HG03432 (cell line): ENCODE measurements around the gene WDR33.

ENCODE experiments used
- ATAC-seq: cut with Tn5 transposase; IDR thresholded peaks from one replicate; pipeline ENCODE4 v1.9.1; 2021; ENCODE audit warnings: mild to moderate bottlenecking, moderate library complexity; ENCODE audit not compliant: unreplicated experiment

The WDR33 gene

DNA sequence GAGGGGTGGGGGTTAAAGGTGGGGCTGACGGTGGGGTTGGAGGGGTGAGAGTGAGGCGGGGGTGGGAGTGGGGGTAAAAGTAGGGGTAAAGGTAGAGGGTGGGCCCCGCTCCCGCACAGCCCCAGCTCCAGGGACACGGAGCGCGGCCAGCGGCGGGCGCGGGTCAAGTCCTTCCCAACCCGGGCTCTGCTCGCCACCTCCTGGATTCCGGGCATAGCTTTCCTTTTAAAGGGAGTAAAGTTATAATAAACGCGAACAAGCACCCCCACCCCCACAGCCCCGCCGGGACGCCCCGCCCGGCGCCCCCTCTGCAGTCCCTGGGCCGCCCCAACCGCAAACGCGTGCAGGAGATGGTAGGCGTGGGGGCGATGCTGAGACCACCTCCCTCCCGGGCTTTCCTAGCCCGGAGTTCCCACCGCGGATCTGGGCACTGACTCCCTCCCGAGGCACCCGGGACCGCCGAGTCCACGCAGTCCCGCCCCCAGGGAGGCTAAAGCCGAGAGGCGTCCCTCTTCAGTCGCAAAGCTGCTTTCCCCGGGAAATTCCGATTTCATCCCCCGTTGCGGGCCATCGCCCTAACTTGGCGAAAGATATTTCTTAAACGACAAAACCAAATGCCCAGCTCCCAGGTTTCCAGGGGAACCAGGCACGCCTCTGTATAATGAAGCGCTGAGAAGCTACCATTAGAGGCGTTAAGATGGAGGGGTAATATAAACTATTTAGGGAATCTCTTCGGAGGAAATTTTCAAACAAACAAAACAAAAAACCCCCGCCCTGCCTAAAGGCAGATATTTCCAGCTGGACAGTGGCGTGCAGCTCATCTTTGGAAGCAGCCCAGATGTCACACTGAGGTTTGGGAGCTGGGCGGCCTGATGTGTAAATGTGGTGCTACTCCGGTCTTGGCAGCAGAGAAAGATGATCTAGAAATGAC lies 135.4 kb downstream of the WDR33 start, which contains the start of gene LIMS2:
LIMS2 (minus strand) TSS at position 200 of the 931 bp plus-strand sequence. CDS start 506 bp downstream, outside the sequence.
- ATAC-seq: no peak

DNA sequence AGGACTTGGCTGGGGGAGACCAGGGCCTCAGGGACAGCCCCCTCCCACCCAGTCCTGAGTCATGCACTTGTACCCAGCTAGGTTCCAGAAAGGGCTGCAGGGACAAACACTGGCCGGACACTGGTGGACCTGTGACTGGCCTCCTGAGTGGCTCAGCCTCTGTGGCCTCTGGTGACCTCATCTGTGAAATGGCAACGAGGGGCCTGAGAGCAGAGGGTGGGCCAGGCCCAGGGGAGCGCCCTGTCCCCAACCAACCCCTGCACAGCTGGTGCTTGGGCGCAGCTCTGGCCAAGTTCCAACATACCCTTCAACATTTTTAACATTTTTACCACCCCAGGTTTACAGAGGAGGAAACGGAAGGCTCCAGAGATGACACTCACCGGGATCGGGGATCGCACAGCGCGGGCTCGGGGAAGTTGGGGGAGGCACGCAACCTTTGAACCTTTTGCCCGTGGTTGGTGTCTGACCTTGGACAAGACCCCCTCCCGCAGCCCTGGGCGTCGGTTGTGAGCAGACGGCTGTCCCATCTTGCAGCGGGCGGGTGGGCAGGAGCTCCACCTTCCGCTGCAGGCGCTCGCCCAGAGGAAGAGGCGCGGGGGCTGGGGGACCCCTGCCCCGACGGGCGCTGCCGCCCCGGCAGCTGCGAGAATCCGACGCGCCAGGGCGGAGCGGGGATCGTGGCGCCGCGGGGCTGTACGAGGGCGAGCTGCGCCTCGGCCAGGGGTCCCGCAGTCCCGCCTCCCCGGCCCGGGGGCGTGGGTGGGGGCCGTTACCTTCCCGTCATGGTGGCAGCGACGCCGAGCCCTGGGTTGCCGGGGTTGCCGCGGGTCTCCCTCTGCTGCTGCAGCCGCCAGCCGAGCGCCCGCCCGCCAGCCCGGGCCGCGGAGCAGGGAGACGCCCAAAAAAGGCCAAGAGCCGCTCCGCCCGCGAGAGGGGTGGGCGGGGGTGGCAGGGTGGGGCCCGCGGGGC lies 136.4 kb downstream of the WDR33 start:
- no peak for ATAC-seq

DNA sequence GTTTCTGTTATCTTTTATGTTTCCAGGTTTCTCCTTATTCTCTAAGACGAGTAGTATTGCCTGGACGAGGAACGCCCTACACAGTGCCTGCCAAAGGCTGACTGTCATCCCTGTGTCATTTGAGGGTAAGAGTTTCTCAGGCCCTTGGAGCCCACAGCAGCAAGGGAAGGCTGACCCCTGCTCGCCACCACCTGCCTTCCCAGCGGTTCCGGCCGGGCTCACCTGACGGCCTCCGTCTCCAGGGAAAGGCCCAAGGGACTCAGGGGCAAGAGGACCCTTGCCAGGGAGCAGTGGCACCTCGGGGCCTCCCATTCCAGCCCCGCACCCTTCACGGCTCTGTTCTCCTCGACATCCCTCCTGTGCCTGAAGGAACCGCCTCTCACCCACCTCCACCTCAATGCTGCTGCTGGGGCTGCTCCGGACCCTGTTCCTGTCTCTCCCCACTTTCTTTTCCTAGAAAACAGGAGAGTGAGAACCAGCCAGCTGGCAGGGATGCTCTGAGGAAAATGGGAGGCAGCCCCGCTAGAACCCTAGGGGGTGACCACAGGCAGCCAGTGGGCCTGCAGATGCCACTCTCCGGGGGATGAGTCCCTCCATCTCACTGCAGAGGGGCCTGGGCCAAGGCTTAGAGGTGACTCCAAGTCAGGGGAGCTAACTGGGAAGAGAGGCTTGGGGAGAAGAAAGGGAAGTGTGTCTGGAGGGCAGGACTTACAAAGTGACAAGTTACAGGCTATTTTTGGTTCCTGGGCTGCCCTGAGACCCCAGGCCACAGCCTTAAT lies 137.5 kb downstream of the WDR33 start:
- ATAC-seq: no peak

DNA sequence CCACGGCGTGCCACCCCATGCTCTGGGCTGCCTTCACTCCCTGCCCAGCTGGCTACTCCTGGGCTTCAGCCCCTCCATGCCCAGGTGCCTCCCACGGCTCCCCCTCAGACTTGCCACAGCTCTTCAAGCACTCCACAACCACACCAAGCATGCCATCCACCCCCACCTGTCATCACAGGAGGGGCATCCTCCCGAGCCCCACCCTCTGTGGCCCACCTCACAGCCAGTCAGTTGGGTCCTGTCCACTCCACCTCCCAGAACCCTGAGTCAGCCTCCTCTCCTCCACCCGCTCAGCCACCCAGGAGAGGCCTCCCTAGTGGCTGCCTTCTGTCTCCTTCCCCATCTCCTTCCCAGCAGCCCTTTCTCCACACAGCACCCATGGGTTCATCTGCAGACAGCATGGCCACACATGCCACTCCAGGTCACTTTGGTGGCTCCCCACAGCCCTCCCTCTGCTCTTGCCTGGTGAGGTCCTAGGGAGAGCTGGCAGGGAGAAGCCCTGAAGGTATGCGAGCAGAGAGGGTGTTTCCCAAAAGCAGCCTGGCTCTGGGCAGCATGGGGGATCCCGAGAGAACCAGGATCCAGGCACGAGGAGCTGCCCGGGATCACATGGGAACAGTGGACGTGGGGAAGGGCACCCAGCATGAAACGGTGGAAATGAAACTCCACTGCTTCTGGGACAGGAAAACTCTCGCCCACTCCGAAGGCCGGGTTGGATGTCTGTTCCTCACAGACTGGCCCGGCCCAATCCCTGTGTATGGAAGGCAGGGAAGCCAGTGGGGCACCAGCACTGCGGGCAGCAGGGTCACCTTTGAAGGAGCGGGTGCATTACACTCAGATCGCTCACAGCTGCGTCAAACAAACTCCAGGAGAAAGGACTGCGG lies 138.4 kb downstream of the WDR33 start:
- no peak for ATAC-seq

DNA sequence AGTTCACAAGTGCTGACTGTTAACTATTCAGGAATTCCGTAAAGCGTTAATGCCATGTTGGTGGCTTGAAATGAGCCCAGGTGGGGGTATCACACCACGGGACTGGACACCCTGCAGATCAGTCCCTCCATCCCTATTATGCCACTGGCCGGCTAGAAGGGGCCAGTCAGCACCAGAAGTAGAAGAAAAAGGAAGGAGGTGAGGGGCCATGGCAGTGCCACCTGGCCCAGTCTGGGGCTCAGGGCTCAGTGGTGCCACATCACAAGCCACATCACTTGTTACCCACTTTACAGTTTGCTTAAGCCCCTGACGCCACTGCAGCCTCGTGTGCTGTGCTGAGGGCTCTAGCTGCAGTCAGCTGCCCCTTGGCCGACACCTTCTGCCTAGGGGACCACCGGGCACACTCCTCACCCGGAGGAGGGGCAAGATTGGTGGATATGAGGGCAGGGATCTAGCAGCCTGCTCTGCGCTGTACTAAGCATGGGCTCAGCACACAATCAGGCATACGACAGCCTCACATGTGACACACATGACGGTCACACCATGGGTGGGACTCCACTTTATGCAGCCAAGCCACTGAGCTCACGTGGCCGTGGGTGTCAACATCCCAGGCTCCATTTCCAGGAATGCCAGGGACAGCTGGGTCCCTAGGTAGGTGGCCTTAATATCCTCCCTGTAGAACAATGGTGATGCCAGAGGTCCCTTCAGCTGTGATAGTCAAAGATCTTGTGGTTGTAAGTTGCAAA lies 139.2 kb downstream of the WDR33 start:
- ATAC-seq: no peak

DNA sequence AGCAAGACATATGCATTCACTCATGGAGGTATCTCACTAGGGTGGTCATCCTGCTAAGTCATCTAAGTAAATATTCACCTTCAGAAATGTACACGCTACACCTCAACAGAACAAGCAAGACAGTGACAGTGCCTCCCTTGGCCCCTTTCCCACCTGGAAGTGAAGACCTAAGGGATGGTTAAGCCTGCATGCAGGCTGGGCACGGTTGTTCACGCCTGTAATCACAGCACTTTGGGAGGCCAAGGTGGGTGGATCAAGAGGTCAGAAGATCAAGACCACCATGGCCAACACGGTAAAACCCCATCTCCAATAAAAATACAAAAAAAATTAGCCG lies 140.0 kb downstream of the WDR33 start:
- ATAC-seq: no peak

DNA sequence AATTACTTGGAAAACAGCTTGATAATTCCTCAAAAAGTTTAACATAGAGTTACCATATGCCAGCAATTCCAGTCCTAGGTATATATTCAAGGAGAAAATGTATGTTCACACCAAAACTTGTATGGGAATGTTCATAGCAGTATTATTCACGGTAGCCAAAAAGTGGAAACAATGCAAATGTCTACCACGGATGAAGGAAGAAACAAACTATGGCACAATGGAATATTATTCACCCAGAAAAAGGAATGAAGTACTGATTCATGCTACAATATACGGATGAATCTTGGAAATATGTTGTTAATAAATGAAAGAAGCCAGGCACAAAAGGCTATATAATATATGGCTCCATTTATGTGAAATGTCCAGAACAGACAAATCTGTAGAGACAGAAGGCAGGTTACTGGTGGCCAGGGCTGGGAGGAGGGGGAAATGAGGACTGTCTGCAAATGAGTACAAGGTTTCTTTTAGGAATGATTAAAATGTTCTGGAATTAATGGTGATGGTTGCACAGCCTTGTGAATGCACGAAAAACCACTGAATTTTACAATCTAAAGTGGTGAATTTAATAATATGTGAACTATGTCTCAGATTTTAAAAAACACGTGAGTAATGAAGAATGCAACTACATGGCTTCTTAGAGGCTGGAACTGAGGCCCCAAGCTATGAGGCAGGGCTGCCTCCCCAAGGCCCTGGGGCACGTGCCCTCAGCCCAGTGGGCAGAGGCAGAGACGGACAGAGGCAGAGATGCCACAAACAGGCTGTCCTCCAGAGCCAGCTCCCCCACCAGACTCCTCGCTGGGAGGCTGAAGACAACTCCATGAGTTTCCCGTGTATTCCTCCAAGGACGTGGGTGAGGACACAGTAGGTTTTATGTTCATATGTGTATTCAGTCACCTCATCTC lies 140.7 kb downstream of the WDR33 start:
- no peak for ATAC-seq

DNA sequence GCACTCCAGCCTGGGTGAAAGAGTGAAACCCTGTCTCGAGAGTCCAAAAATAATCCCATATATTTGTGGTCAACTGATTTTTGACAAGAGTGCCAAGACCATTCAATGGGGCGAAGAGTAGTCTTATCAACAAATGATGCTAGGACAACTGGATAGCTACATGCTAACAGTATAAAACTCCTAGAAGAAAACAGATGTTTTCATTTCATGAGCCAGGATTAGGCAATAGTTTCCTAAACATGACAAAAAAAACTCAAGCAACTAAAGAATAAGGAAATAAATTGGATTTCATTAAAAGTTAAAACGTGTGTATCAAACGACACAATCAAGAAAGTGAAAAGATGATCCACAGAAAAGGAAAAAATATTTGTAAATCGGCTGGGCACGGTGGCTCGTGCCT lies 141.9 kb downstream of the WDR33 start:
- ATAC-seq: no peak

DNA sequence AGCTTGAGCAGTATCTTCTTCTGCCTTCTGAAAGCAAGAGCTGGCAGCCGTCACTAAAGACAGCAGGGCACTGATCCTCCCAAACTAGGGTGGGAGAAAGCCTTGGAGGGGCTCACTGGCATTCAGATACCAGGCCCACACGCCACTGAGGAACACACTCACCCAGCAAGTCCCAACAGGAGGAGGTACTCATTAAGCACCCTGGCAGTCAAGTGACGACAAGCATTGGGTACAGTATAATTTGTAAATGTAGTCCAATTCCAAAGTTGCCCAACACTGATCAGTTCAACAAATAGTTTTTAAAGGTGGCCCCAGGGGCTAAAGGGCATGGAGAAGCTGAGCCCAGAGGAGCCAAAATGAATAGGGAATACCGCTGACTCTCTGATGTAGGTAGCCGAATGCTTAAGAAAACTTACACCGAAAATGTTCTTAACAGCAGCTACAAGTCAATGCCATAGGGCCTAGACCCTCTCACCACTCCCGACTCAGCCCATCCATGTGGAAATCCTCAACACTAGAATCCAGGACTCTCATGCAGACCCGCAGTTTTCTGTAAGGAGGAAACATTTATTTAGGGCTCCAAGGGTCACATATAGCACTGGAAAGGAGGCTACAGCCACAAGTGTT lies 145.6 kb downstream of the WDR33 start:
- no peak for ATAC-seq

DNA sequence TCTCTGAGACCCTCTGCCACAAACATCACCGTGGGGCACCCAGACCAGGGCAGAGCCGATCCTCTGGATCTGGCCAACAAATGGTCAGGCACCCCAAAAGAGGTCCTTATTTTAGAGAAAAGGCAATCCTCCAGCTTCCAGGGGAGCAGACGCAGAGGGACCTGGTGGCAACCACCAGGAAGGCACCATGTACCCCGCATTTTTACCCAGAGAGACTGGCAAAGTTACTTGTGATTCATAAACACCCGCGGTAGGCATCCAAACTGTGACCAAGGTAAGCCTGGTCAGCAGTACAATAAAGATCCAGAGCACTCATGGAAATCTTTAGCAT lies 146.1 kb downstream of the WDR33 start:
- ATAC-seq: no peak

DNA sequence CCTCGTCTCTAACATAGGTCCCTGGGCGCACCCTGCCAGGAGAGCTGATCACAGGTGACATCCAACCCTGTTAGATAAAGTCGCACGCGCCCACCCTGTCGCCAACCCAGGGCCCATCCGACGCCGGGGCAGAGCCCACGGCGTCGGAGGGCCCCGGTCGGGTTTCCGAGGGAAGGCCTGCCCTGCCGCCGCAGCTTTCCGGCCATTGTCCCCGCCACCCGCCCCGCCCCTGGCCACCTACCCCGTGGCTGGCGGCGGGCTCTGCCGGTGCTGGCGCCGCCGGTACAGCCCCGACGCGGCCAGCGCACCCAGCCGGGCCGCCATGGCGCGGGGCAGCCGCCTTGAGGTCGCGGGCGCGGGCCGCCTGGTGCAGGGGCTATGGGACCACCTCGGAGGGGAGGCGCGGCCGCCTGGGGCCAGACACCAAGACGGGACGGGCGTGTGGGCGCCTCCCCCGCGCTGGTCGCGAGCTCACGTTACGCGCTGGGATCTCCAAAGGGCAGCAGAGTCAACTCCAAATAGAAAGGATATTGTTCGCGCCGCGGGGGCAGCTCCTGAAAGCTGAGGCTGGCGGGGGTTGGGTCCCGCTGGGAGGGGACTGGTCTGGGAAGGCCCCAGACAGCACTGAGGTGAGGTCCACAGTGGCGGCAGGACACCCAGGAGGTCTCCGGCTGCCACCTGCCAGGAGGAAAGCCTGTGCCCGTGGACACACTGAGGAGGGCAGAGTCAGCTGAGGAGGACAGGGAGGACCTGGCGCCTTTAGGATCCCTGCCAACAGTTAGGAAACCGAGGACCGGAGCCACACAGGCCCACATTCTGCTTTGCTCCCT lies 146.7 kb downstream of the WDR33 start:
- no peak for ATAC-seq

DNA sequence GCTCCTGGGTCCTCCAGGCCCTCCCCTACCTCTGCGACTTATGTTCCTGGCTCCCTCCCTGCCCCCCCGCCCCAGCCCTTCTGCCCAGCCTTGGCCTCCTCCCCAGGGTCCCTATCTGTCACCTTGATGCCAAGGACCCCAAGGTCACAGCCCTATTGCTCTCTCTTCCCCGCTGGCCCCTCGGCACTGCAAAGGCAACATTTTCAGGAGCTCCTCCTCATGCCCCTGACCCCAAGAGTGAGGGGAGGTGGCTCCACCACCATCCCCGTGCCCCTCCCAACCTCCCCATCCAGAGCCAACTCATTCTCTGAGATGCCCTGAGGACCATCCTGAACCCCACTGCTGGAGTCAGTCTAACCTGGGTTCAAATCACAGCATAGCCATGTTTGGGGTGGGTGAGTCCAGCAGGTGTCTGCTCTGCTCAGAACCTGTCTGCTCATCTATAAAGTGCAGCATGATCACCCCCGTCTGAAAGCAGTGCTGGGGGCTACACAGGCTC lies 147.4 kb downstream of the WDR33 start:
- ATAC-seq: no peak

DNA sequence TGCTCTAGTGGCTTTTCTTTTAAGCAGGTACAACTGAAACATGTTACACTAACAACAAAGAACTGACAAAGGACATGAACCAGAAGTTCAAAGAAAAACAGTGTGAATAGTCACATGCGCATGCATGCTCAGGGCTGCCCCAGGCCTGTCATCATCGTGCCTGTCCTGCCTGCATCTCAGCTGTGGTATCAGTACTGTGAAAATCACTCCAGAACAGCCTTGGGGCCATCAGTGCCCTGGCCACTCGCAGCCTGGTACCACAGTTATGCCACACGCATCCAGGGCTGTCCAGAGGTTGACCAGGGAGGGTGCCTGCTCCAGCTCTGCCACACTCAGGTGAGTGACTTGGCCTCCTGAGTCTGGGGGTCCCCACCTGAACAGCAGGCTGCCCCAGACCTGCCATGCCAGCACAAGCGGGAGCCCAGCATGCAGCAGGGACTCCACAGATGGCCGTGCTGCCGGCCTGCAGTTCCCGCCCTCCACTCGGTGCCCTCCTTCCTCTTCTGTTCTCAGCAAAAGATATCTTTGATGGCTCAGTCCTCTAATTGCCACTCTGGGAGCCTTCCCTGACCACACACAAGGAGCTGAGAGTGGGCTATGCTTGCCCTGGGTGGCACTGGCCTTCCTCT lies 147.9 kb downstream of the WDR33 start:
- ATAC-seq: no peak

DNA sequence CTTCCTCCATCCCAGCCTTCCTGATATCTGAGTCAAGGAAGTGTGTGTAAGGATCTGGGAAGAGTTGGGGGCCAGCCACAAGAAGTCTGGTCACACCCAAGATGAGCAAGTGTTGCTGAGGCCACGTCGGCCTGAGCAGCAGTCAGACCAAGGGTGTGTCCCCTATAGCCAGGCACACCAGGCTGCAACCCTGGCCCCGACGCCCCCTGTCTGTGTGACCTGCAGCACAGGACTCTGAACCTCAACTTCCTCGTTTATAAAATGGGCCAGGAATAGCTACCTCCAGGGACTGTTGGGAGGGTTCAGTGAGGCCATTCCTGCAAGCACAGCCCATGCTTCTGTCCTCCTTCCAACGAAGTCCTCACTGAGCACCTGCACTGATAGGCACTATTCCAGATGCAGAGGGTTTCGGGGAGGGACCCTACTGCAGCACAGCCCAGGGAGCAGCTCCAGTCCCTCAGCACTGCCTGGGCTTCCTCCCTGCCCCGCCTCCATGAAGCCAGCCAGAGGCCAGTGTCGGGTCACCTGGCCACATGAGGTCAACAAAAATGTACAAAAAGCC lies 148.9 kb downstream of the WDR33 start:
- no peak for ATAC-seq

DNA sequence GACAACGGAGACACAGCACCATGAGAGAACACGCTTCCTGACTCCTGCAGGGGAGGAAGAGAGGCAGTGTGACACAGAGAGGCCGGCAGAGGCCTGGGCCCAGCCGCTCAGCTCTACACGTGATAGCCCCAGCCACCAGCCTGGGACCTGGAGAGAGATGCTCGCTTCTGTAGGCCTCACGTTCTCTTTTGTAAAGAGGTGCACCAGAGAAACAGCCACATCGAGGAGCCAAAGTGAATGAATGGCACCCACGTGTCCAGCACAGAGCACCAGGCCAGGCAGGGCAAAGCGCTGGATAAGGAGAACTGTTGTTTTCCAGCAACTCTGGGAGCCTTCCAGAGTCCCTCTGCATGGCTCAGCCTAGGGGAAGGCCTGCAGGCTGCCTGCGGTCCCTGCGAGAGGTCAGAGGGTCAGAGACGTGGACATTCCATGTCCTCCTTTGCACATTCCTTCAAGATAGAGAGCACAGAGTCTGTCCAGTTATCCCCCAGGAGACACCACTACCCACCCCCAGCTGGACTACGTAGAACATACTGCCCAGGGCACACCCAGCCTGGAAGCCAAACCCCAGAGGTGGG lies 149.8 kb downstream of the WDR33 start:
- no peak for ATAC-seq

DNA sequence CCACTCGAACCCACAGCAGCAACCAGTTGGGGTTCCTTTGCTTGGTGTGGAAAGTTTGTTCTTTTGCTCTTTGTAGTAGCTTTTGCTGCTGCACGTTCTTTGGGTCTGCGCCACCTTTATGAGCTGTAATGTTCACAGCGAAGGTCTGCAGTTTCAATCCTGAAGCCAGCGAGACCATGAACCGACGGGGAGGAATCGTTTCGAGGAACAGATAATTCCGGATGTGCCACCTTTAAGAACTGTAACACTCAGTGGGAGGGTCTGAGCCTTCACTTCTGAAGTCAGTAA lies 150.7 kb downstream of the WDR33 start:
- no peak for ATAC-seq
